ENCODE results near the gene TAF7.
"Not testable (repeated sequence)": the region's sequence is repeated elsewhere in the genome, so short reads cannot be mapped to it uniquely, and the experiment has no call there.

The TAF7 gene

GRCh38 chr5:141319699-141320098 is 885 bp downstream of the TAF7 start:
- no peaks in the 10 kb centered on the region for H3K4me1 ChIP-seq (ENCODE audit: low read depth, poor library complexity, severe bottlenecking)
- H3K27me3 ChIP-seq (ENCODE audit: insufficient read depth, low read depth) = no peaks in the 10 kb centered on the region
- peak overlapping the region; percentile 54 for H3K4me2 ChIP-seq
- no peak overlapping the region for H3K9ac ChIP-seq
- no peak overlapping the region for H2AFZ ChIP-seq (ENCODE audit: low read depth)
- H4K20me1 ChIP-seq (ENCODE audit: insufficient read depth) = no peaks in the 10 kb centered on the region
- H3K36me3 ChIP-seq (ENCODE audit: insufficient read depth) = peaks cover 9% of the 10 kb centered on the region; the same call in 1 of the 2 replicates
- no peak for TF ChIP-seq CTCF (conservative IDR thresholded peaks at IDR 0.05; ENCODE audit: low read depth, low read length)
- H3K79me2 ChIP-seq (ENCODE audit: insufficient read depth, low read depth) = peaks cover 36% of the 10 kb centered on the region
- peak overlapping the region; percentile 97; the same call in 1 of the 2 replicates for H3K27ac ChIP-seq
- no peak overlapping the region for H3K4me3 ChIP-seq (IDR thresholded peaks at IDR 0.05; ENCODE audit: insufficient read depth, low read depth, low read length)

GRCh38 chr5:141319202-141319601 is 1.4 kb downstream of the TAF7 start:
- no peak overlapping the region for H3K4me3 ChIP-seq (IDR thresholded peaks at IDR 0.05; ENCODE audit: insufficient read depth, low read depth, low read length)
- H3K9ac ChIP-seq = no peak overlapping the region
- H3K4me2 ChIP-seq = peak overlapping the region; percentile 54
- no peaks in the 10 kb centered on the region for H3K27me3 ChIP-seq (ENCODE audit: insufficient read depth, low read depth)
- H3K79me2 ChIP-seq (ENCODE audit: insufficient read depth, low read depth) = peaks cover 36% of the 10 kb centered on the region
- no peak overlapping the region for H3K27ac ChIP-seq
- no peak for TF ChIP-seq CTCF (conservative IDR thresholded peaks at IDR 0.05; ENCODE audit: low read depth, low read length)
- no peaks in the 10 kb centered on the region for H3K4me1 ChIP-seq (ENCODE audit: low read depth, poor library complexity, severe bottlenecking)
- H2AFZ ChIP-seq (ENCODE audit: low read depth) = no peak overlapping the region
- no peaks in the 10 kb centered on the region for H4K20me1 ChIP-seq (ENCODE audit: insufficient read depth)
- H3K36me3 ChIP-seq (ENCODE audit: insufficient read depth) = peaks cover 11% of the 10 kb centered on the region; the same call in 1 of the 2 replicates

GRCh38 chr5:141316963-141317362 is 3.6 kb downstream of the TAF7 start:
- not testable (repeated sequence) for H3K27ac ChIP-seq; H3K27me3 ChIP-seq (ENCODE audit: insufficient read depth, low read depth); H2AFZ ChIP-seq (ENCODE audit: low read depth); H3K4me2 ChIP-seq; H3K4me1 ChIP-seq (ENCODE audit: low read depth, poor library complexity, severe bottlenecking); H3K4me3 ChIP-seq (IDR thresholded peaks at IDR 0.05; ENCODE audit: insufficient read depth, low read depth, low read length); H4K20me1 ChIP-seq (ENCODE audit: insufficient read depth); H3K9ac ChIP-seq
- H3K79me2 ChIP-seq (ENCODE audit: insufficient read depth, low read depth) = peaks cover 36% of the 10 kb centered on the region
- H3K36me3 ChIP-seq (ENCODE audit: insufficient read depth) = peaks cover 12% of the 10 kb centered on the region; the same call in 1 of the 2 replicates

- peaks cover 21% of the 10 kb centered on the region for H3K79me2 ChIP-seq (ENCODE audit: insufficient read depth, low read depth)
- no peaks in the 10 kb centered on the region for H3K27me3 ChIP-seq (ENCODE audit: insufficient read depth, low read depth)
- no peak overlapping the region for H3K4me2 ChIP-seq
- H3K27ac ChIP-seq = no peak overlapping the region
- H3K9ac ChIP-seq = no peak overlapping the region
- H3K4me3 ChIP-seq (IDR thresholded peaks at IDR 0.05; ENCODE audit: insufficient read depth, low read depth, low read length) = no peak overlapping the region
- H2AFZ ChIP-seq (ENCODE audit: low read depth) = no peak overlapping the region
- H4K20me1 ChIP-seq (ENCODE audit: insufficient read depth) = no peaks in the 10 kb centered on the region
- H3K36me3 ChIP-seq (ENCODE audit: insufficient read depth) = peaks cover 6% of the 10 kb centered on the region; the same call in 1 of the 2 replicates
- no peak for TF ChIP-seq CTCF (conservative IDR thresholded peaks at IDR 0.05; ENCODE audit: low read depth, low read length)
- no peaks in the 10 kb centered on the region for H3K4me1 ChIP-seq (ENCODE audit: low read depth, poor library complexity, severe bottlenecking)
These were observed 6.9 kb downstream of the TAF7 start for GRCh38 chr5:141313711-141314110.

GRCh38 chr5:141306630-141307029 is 14.0 kb downstream of the TAF7 start:
- Histone ChIP-seq H3K36me3 (ENCODE audit: insufficient read depth) (no peaks in the 10 kb centered on the region), H3K4me2 (no peak overlapping the region), H3K9ac (no peak overlapping the region), H3K4me1 (ENCODE audit: low read depth, poor library complexity, severe bottlenecking) (no peaks in the 10 kb centered on the region), H3K27ac (no peak overlapping the region), H3K27me3 (ENCODE audit: insufficient read depth, low read depth) (no peaks in the 10 kb centered on the region), H3K79me2 (ENCODE audit: insufficient read depth, low read depth) (no peaks in the 10 kb centered on the region), H3K4me3 (IDR thresholded peaks at IDR 0.05; ENCODE audit: insufficient read depth, low read depth, low read length) (no peak overlapping the region), H4K20me1 (ENCODE audit: insufficient read depth) (no peaks in the 10 kb centered on the region), H2AFZ (ENCODE audit: low read depth) (no peak overlapping the region)
- TF ChIP-seq CTCF (conservative IDR thresholded peaks at IDR 0.05; ENCODE audit: low read depth, low read length) = no peak

Data from KMS-11 (cell line).